Neural cell (in vitro differentiated cells): ENCODE data around the gene TXNDC17. TPM values are rescaled to one million over a fixed set of nuclear protein-coding genes. Genes with fewer than 3 reads are reported as not detected.

Source experiments
- H2AFZ ChIP-seq: fragments of 200-600, 300-800 bp; sonication (generic), shearing (Covaris generic); 2 replicates; pipeline ENCODE4 v1.6.0; 2014; ENCODE audit warnings: low read depth, mild to moderate bottlenecking, antibody characterized with exemption, low read length, moderate library complexity
- H3F3A ChIP-seq: fragments of 200-600 bp; shearing (Covaris generic); 2 replicates; pipeline ENCODE4 v1.6.1; 2016; ENCODE audit warnings: mild to moderate bottlenecking, moderate library complexity, mixed read lengths, antibody characterized with exemption, low read length; ENCODE audit not compliant: insufficient read depth, poor library complexity, severe bottlenecking
- H3K27ac ChIP-seq: fragments of 200-600, 300-800 bp; sonication (generic), shearing (Covaris generic); 2 replicates; pipeline ENCODE4 v1.5.1; 2014; ENCODE audit warnings: mild to moderate bottlenecking, low read length, moderate library complexity
- H3K27me3 ChIP-seq: fragments of 300-800, 200-600 bp; sonication (generic), shearing (Covaris generic); 2 replicates; pipeline ENCODE4 v1.6.0; 2014; ENCODE audit warnings: mild to moderate bottlenecking, low read depth, low read length, moderate library complexity; ENCODE audit not compliant: insufficient read depth
- H3K36me3 ChIP-seq: fragments of 300-800, 200-600 bp; sonication (generic), shearing (Covaris generic); 2 replicates; pipeline ENCODE4 v1.5.1; 2014; ENCODE audit warnings: mild to moderate bottlenecking, antibody characterized with exemption, low read length, moderate library complexity; ENCODE audit not compliant: insufficient read depth
- H3K4me2 ChIP-seq: fragments of 300-800, 200-600 bp; sonication (generic), shearing (Covaris generic); 2 replicates; pipeline ENCODE4 v1.6.0; 2014; ENCODE audit warnings: mild to moderate bottlenecking, low read length
- H3K4me3 ChIP-seq: fragments of 300-800, 200-600 bp; sonication (generic), shearing (Covaris generic); 2 replicates; pipeline ENCODE4 v1.5.1; 2014; ENCODE audit warnings: mild to moderate bottlenecking, low read length, moderate library complexity
- H3K79me2 ChIP-seq: fragments of 200-600 bp; shearing (Covaris generic); replicated peaks from 2 replicates; pipeline ENCODE4 v1.6.0; 2014; ENCODE audit warnings: mild to moderate bottlenecking, low read length, moderate library complexity; ENCODE audit not compliant: insufficient read depth
- H3K9ac ChIP-seq: fragments of 300-800, 200-600 bp; sonication (generic), shearing (Covaris generic); 2 replicates; pipeline ENCODE4 v1.6.1; 2016; ENCODE audit warnings: mild to moderate bottlenecking, low read length, mixed read lengths
- H3K9me2 ChIP-seq: fragments of 200-600 bp; shearing (Covaris generic); 2 replicates; pipeline ENCODE4 v1.6.1; 2016; ENCODE audit warnings: mild to moderate bottlenecking, low read length, mixed read lengths; ENCODE audit not compliant: insufficient read depth
- H3K9me3 ChIP-seq: fragments of 200-600, 300-800 bp; sonication (generic), shearing (Covaris generic); 2 replicates; pipeline ENCODE4 v1.6.1; 2016; ENCODE audit warnings: mild to moderate bottlenecking, mixed run types, low read length, moderate library complexity, mixed read lengths
- H4K20me1 ChIP-seq: fragments of 200-600 bp; shearing (Covaris generic); 2 replicates; pipeline ENCODE4 v1.6.1; 2016; ENCODE audit warnings: mild to moderate bottlenecking, mixed run types; ENCODE audit not compliant: insufficient read depth
- CTCF ChIP-seq: fragments of 450-650 bp; IDR thresholded peaks from 2 replicates; pipeline ENCODE4 v1.5.1; 2014; ENCODE audit warnings: antibody characterized with exemption, mild to moderate bottlenecking, moderate library complexity; ENCODE audit not compliant: poor library complexity, severe bottlenecking
- EP300 ChIP-seq: fragments of 450-650 bp; conservative IDR thresholded peaks from 2 replicates; pipeline ENCODE4 v1.6.1; 2014; ENCODE audit warnings: antibody characterized with exemption, mild to moderate bottlenecking, moderate library complexity; ENCODE audit not compliant: poor library complexity, severe bottlenecking
- EZH2 ChIP-seq: fragments of 200-600, 300-800 bp; shearing (Covaris generic), sonication (generic); IDR thresholded peaks from 2 replicates; pipeline ENCODE4 v1.6.1; 2014; ENCODE audit warnings: antibody characterized with exemption, low read length, borderline replicate concordance, mild to moderate bottlenecking; ENCODE audit not compliant: insufficient read depth, poor library complexity, severe bottlenecking
- MXI1 ChIP-seq: fragments of 450-650 bp; conservative IDR thresholded peaks from 2 replicates; pipeline ENCODE4 v1.6.1; 2014; ENCODE audit warnings: antibody characterized with exemption, mild to moderate bottlenecking; ENCODE audit not compliant: poor library complexity, severe bottlenecking
- POLR2AphosphoS5 ChIP-seq: IDR thresholded peaks from 2 replicates; pipeline ENCODE4 v1.6.1; 2012
- RAD21 ChIP-seq: fragments of 450-650 bp; conservative IDR thresholded peaks from 2 replicates; pipeline ENCODE4 v1.6.1; 2014; ENCODE audit warnings: antibody characterized with exemption, mild to moderate bottlenecking, moderate library complexity
- SMC3 ChIP-seq: fragments of 450-650 bp; conservative IDR thresholded peaks from 2 replicates; pipeline ENCODE4 v1.6.1; 2014; ENCODE audit warnings: antibody characterized with exemption, mild to moderate bottlenecking, moderate library complexity; ENCODE audit not compliant: poor library complexity
- TAF1 ChIP-seq: IDR thresholded peaks from 2 replicates; pipeline ENCODE4 v1.6.1; 2012; ENCODE audit warnings: low read depth
- polyA plus RNA-seq: library from polyadenylated mRNA; depleted of rRNA; stranded (reverse); fragments of >200 nt; gene quantifications from 2 replicates; pipeline ENCODE4 v1.2.3, GENCODE V29; 2014
- TF ChIP-seq, protein P1 (sequence below): IDR thresholded peaks from 2 replicates; pipeline ENCODE4 v1.6.1; 2012; ENCODE audit warnings: borderline replicate concordance

TXNDC17 gene
- polyA plus RNA-seq, 1 donor from 2014 or later = 216 TPM

GRCh38 chr17:6630390-6630789, 10.5 kb upstream of the TXNDC17 start:
- Histone ChIP-seq H3K79me2 (peaks cover 4% of the 10 kb centered on the region), H4K20me1 (peaks cover 4% of the 10 kb centered on the region), H3K4me3 (no peak overlapping the region), H3K9me3 (no peaks in the 10 kb centered on the region), H3K4me2 (no peak overlapping the region), H3K36me3 (peaks cover 28% of the 10 kb centered on the region), H3K9ac (no peak overlapping the region), H2AFZ (no peak overlapping the region), H3K27ac (no peak overlapping the region), H3K9me2 (no peaks in the 10 kb centered on the region), H3F3A (no peaks in the 10 kb centered on the region), H3K27me3 (no peaks in the 10 kb centered on the region)
- no peak for TF ChIP-seq SMC3
- TF ChIP-seq EP300 = no peak
- no peak for TF ChIP-seq CTCF
- no peak for TF ChIP-seq EZH2
- TF ChIP-seq, protein P1, sequence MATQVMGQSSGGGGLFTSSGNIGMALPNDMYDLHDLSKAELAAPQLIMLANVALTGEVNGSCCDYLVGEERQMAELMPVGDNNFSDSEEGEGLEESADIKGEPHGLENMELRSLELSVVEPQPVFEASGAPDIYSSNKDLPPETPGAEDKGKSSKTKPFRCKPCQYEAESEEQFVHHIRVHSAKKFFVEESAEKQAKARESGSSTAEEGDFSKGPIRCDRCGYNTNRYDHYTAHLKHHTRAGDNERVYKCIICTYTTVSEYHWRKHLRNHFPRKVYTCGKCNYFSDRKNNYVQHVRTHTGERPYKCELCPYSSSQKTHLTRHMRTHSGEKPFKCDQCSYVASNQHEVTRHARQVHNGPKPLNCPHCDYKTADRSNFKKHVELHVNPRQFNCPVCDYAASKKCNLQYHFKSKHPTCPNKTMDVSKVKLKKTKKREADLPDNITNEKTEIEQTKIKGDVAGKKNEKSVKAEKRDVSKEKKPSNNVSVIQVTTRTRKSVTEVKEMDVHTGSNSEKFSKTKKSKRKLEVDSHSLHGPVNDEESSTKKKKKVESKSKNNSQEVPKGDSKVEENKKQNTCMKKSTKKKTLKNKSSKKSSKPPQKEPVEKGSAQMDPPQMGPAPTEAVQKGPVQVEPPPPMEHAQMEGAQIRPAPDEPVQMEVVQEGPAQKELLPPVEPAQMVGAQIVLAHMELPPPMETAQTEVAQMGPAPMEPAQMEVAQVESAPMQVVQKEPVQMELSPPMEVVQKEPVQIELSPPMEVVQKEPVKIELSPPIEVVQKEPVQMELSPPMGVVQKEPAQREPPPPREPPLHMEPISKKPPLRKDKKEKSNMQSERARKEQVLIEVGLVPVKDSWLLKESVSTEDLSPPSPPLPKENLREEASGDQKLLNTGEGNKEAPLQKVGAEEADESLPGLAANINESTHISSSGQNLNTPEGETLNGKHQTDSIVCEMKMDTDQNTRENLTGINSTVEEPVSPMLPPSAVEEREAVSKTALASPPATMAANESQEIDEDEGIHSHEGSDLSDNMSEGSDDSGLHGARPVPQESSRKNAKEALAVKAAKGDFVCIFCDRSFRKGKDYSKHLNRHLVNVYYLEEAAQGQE = no peak
- TF ChIP-seq TAF1 = no peak
- TF ChIP-seq POLR2AphosphoS5 = no peak
- TF ChIP-seq RAD21 = no peak
- TF ChIP-seq MXI1 = no peak

- no peaks in the 10 kb centered on the region for H3K27me3 ChIP-seq
- H3K36me3 ChIP-seq = peaks cover 24% of the 10 kb centered on the region
- peaks cover 4% of the 10 kb centered on the region for H3K79me2 ChIP-seq
- no peaks in the 10 kb centered on the region for H3F3A ChIP-seq
- no peak overlapping the region for H2AFZ ChIP-seq
- no peak for TF ChIP-seq POLR2AphosphoS5
- TF ChIP-seq, protein P1 = no peak
- TF ChIP-seq EP300 = no peak
- no peak for TF ChIP-seq TAF1
- TF ChIP-seq SMC3 = no peak
- no peak for TF ChIP-seq CTCF
- no peak for TF ChIP-seq RAD21
- TF ChIP-seq EZH2 = no peak
- no peak for TF ChIP-seq MXI1
- H3K9me2 ChIP-seq = no peaks in the 10 kb centered on the region
- no peak overlapping the region for H3K4me2 ChIP-seq
- peaks cover 4% of the 10 kb centered on the region for H4K20me1 ChIP-seq
- H3K9ac ChIP-seq = no peak overlapping the region
- H3K27ac ChIP-seq = no peak overlapping the region
- no peak overlapping the region for H3K4me3 ChIP-seq
- H3K9me3 ChIP-seq = no peaks in the 10 kb centered on the region
Observed at GRCh38 chr17:6632530-6632929, 8.3 kb upstream of the TXNDC17 start.
